ENCODE measurements around the gene RAD51B.

DNA sequence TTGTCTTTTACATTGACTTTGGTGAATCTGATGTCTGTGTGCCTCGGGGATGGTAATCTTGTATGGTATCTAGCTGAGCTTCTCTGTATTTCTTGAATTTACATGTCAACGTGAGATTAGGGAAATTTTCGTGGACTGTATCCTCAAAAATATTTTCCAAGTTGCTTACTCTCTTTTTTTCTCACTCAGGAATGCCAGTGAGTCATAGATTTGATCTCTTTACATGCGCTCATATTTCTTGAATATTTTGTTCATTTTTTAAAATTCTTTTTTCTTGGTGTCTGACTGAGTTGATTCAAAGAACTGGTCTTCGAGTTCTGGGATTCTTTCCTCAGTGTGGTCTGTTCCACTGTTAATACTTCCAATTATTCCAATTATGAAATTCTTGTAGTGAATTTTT, 207.7 kb downstream of the RAD51B start:
- TF ChIP-seq POLR2AphosphoS5 (IDR thresholded peaks at IDR 0.05; ENCODE audit: low read depth, low read length) (no peak), TAF1 (IDR thresholded peaks at IDR 0.05; ENCODE audit: borderline replicate concordance, low read depth, low read length) (no peak), POLR2A (IDR thresholded peaks at IDR 0.05; ENCODE audit: low read depth, low read length) (no peak)

Data from GM12892 (cell line).